ENCODE data around the gene PLCD3.

Gene PLCD3

GRCh38 chr17:45149037-45149668 is 16.8 kb upstream of the PLCD3 start:
- peak overlapping the region; percentile 94 for H3K27ac ChIP-seq
- TF ChIP-seq CTCF (conservative IDR thresholded peaks at IDR 0.05) = peak; percentile 92
- TF ChIP-seq ZFX (IDR thresholded peaks at IDR 0.05) = no peak

- H3K27ac ChIP-seq = peak within 1 kb of the TSS; percentile 94
- TF ChIP-seq ZFX (IDR thresholded peaks at IDR 0.05) (no peak), CTCF (conservative IDR thresholded peaks at IDR 0.05) (no peak)
Measured at GRCh38 chr17:45148183-45149036, 16.1 kb upstream of the PLCD3 start, which contains the start of gene HEXIM1. Gene HEXIM1 (plus strand): TSS chr17:45148475. CDS start chr17:45149191, 716 bp downstream.

GRCh38 chr17:45147581-45148182 is 15.4 kb upstream of the PLCD3 start:
- no peak for TF ChIP-seq CTCF (conservative IDR thresholded peaks at IDR 0.05)
- TF ChIP-seq ZFX (IDR thresholded peaks at IDR 0.05) = peak; percentile 74
- H3K27ac ChIP-seq = peak overlapping the region; percentile 94

- TF ChIP-seq ZFX (IDR thresholded peaks at IDR 0.05) = no peak
- no peak for TF ChIP-seq CTCF (conservative IDR thresholded peaks at IDR 0.05)
- H3K27ac ChIP-seq = peak overlapping the region; percentile 94
Measured at GRCh38 chr17:45146890-45147580, 14.7 kb upstream of the PLCD3 start.

- peak overlapping the region; percentile 94 for H3K27ac ChIP-seq
- TF ChIP-seq ZFX (IDR thresholded peaks at IDR 0.05) (no peak), CTCF (conservative IDR thresholded peaks at IDR 0.05) (no peak)
Measured at GRCh38 chr17:45146592-45146889, 14.2 kb upstream of the PLCD3 start.

- TF ChIP-seq CTCF (conservative IDR thresholded peaks at IDR 0.05) (no peak), ZFX (IDR thresholded peaks at IDR 0.05) (no peak)
- peak overlapping the region; percentile 94 for H3K27ac ChIP-seq
Measured at GRCh38 chr17:45146166-45146565, 13.9 kb upstream of the PLCD3 start.
